ENCODE data around the gene TMEM236. TPM values are rescaled to one million over a fixed set of nuclear protein-coding genes. Genes with fewer than 3 reads are reported as not detected.

The TMEM236 gene
- total and polyA plus RNA-seq, 9 of the 15 experiments (the other 6 are each of a cell fraction or from before 2014, with no cell fraction given), result 0.04 to 0.13 (median 0.04) TPM; not detected in 4

GRCh38 chr10:17758200-17758599 lies 6.2 kb downstream of the TMEM236 start:
- no peaks in the 10 kb centered on the region for H3K27me3 ChIP-seq (ENCODE audit: control insufficient read depth in 2 of 2, insufficient read depth in 2 of 2, low read length in 2 of 2)
- FAIRE-seq, result peak; percentile 84
- no TSS peak for BruUV-seq (replicated peaks)
- H3K4me2 ChIP-seq (ENCODE audit: insufficient read depth, low read length), result no peak overlapping the region
- H3K79me2 ChIP-seq (ENCODE audit: control insufficient read depth, insufficient read depth, low read length), result no peaks in the 10 kb centered on the region
- no peak overlapping the region for H3K27ac ChIP-seq (ENCODE audit: extremely low read depth, low read depth, low read length)
- ChIA-PET POLR2A (interaction anchor here (0.5 kb wide), 1 partner anchor 16 kb away, joined by 3 read pairs; no protein-coding TSS in a partner anchor), CTCF (ENCODE audit: low intra/inter-chr PET ratio) (no interaction called here)
- DNase-seq (ENCODE audit: extremely low read depth in 1 of 4, low spot score in 3 of 4), result peak in 1 of 4 experiments; percentile 39
- no peaks in the 10 kb centered on the region for H3K36me3 ChIP-seq (ENCODE audit: control insufficient read depth, insufficient read depth, low read length)
- no peak overlapping the region for H3K9ac ChIP-seq (ENCODE audit: insufficient read depth in 1 of 2, low read depth in 2 of 2, low read length in 2 of 2)
- ATAC-seq, result peak; percentile 53; the same call in 1 of the 3 replicates
- H3K4me1 ChIP-seq (replicated peaks in 1 of 2; ENCODE audit: control insufficient read depth in 2 of 2, insufficient read depth in 2 of 2, low read length in 2 of 2), result peaks cover 5 to 20% of the 10 kb centered on the region in 2 experiments; a peak in 4 of 5 replicates
- no peaks in the 10 kb centered on the region for H3K9me1 ChIP-seq (ENCODE audit: control insufficient read depth, insufficient read depth, low read length)
- peak overlapping the region; percentile 64; the same call in 1 of the 2 replicates for H2AFZ ChIP-seq (ENCODE audit: low read depth, low read length)
- in situ Hi-C loops (cut with MboI) (no loop called here), intact Hi-C loops (cut with micrococcal nuclease) (no loop called here)
- 72% methylated on average over 2 of the region's 2 CpGs for WGBS (ENCODE audit: insufficient coverage, low coverage, missing lambda C conversion rate)
- H3K9me3 ChIP-seq (replicated peaks; ENCODE audit: control insufficient read depth, insufficient read depth, low read depth, low read length), result no peaks in the 10 kb centered on the region
- H4K20me1 ChIP-seq (replicated peaks; ENCODE audit: control insufficient read depth, insufficient read depth, low read length), result no peaks in the 10 kb centered on the region
- H3K4me3 ChIP-seq, result no peak overlapping the region
- TF ChIP-seq SMARCA4 (IDR thresholded peaks at IDR 0.05) (0 out of 2 replicates have a peak, but pooled peaks have one; percentile 17), FOXJ3 (CRISPR knock-in tag; IDR thresholded peaks at IDR 0.05) (no peak), JUND (IDR thresholded peaks at IDR 0.05; ENCODE audit: borderline replicate concordance, low read depth, low read length) (peak; percentile 90), JUND (tag; IDR thresholded peaks at IDR 0.05; ENCODE audit: borderline replicate concordance, low read depth, low read length) (peak; percentile 84; the same call in 2 of the 3 replicates), ZNF174 (CRISPR knock-in tag; IDR thresholded peaks at IDR 0.05) (no peak), FOS (IDR thresholded peaks at IDR 0.05; ENCODE audit: extremely low read depth, insufficient read length) (peak; percentile 15), ATF3 (IDR thresholded peaks at IDR 0.05) (peak; percentile 85), ATF3 (CRISPR knock-in tag; conservative IDR thresholded peaks at IDR 0.05) (no peak), EP300 (IDR thresholded peaks at IDR 0.05; ENCODE audit: low read length) (no peak), FOSL1 (tag; conservative IDR thresholded peaks at IDR 0.05) (peak; percentile 79), AFF1 (IDR thresholded peaks at IDR 0.05; ENCODE audit: low read depth in 1 of 2, partially characterized antibody in 2 of 2) (no peak), JUN (IDR thresholded peaks at IDR 0.05; ENCODE audit: borderline replicate concordance, low read depth, low read length) (peak; percentile 58; the same call in 1 of the 2 replicates), JUN (CRISPR knock-in tag; IDR thresholded peaks at IDR 0.05; ENCODE audit: borderline replicate concordance) (no peak), DPF2 (IDR thresholded peaks at IDR 0.05) (0 out of 2 replicates have a peak, but pooled peaks have one; percentile 47), ELF1 (tag; IDR thresholded peaks at IDR 0.05) (no peak), SAFB (IDR thresholded peaks at IDR 0.05; ENCODE audit: borderline replicate concordance, low read depth, low read length) (no peak), ZNF644 (tag; IDR thresholded peaks at IDR 0.05; ENCODE audit: low read depth) (no peak), ARID3A (IDR thresholded peaks at IDR 0.05; ENCODE audit: borderline replicate concordance, low read depth, low read length) (0 out of 2 replicates have a peak, but pooled peaks have one; percentile 38)
